ENCODE data around the gene ROBO1.

DNA sequence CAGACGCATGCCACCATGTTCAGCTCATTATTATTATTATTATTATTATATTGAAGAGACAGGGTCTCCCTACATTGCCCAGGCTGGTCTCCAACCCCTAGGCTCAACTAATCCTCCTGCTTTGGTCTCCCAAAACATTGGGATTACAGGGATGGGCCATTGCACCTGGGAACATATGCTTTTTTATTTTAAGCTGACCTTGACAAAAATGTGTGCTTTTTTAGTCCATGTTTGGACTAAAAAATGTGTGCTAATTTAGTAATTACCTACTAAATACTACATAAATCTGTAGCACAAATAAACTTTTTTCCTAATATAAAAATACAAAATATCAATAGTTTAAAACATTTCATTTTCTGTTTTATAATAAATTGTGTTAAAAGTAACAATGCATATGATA lies 693.2 kb downstream of the ROBO1 start:
- TF ChIP-seq, protein P1, sequence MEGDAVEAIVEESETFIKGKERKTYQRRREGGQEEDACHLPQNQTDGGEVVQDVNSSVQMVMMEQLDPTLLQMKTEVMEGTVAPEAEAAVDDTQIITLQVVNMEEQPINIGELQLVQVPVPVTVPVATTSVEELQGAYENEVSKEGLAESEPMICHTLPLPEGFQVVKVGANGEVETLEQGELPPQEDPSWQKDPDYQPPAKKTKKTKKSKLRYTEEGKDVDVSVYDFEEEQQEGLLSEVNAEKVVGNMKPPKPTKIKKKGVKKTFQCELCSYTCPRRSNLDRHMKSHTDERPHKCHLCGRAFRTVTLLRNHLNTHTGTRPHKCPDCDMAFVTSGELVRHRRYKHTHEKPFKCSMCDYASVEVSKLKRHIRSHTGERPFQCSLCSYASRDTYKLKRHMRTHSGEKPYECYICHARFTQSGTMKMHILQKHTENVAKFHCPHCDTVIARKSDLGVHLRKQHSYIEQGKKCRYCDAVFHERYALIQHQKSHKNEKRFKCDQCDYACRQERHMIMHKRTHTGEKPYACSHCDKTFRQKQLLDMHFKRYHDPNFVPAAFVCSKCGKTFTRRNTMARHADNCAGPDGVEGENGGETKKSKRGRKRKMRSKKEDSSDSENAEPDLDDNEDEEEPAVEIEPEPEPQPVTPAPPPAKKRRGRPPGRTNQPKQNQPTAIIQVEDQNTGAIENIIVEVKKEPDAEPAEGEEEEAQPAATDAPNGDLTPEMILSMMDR (IDR thresholded peaks at IDR 0.05; ENCODE audit: extremely low read depth in 1 of 2, insufficient read depth in 1 of 2, low read depth in 1 of 2, low read length in 2 of 2), result no peak
- no peak for TF ChIP-seq EZH2 (IDR thresholded peaks at IDR 0.05; ENCODE audit: borderline replicate concordance, low read depth, low read length, severe bottlenecking)
- no peak for TF ChIP-seq POLR2A (IDR thresholded peaks at IDR 0.05; ENCODE audit: low read depth, low read length)
- no peak for TF ChIP-seq MYC (IDR thresholded peaks at IDR 0.05; ENCODE audit: low read depth, low read length)
- no peak for TF ChIP-seq GATA2 (IDR thresholded peaks at IDR 0.05; ENCODE audit: insufficient read depth, insufficient read length, low read depth, low read length)
- no peak for TF ChIP-seq POLR2AphosphoS5 (IDR thresholded peaks at IDR 0.05; ENCODE audit: insufficient read depth, low read depth, low read length)
- TF ChIP-seq JUN (IDR thresholded peaks at IDR 0.05; ENCODE audit: borderline replicate concordance, insufficient read depth, insufficient read length, low read depth), result no peak

Data from endothelial cell of umbilical vein (primary cell).